Measurements from ENCODE around the gene TRIM65.
"Not testable (repeated sequence)": the region's sequence is repeated elsewhere in the genome, so short reads cannot be mapped to it uniquely, and the experiment has no call there.

The TRIM65 gene

GRCh38 chr17:75876190-75876937 is 20.4 kb downstream of the TRIM65 start:
- peak in 3 of 51 donors; percentile 31 to 62 (median 48) for DNase-seq

DNA sequence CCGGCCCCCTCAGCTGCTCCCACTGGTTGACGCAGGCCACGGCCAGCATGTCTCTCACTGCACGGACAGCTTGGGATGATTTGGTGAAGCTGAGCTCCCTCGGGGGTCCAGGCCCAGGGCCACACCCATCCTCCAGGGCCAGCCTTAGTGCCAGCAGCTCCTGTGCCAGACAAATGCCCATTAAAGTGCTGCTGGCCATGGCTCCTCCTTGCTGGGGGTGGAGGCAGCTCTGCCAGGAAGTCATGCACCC is 20.9 kb downstream of the TRIM65 start:
- DNase-seq = peak in 11 of 51 donors; percentile 32 to 75 (median 59)

- peak in 17 of 51 donors; percentile 27 to 83 (median 48) for DNase-seq
Observed at GRCh38 chr17:75875182-75875939, 21.4 kb downstream of the TRIM65 start.

DNA sequence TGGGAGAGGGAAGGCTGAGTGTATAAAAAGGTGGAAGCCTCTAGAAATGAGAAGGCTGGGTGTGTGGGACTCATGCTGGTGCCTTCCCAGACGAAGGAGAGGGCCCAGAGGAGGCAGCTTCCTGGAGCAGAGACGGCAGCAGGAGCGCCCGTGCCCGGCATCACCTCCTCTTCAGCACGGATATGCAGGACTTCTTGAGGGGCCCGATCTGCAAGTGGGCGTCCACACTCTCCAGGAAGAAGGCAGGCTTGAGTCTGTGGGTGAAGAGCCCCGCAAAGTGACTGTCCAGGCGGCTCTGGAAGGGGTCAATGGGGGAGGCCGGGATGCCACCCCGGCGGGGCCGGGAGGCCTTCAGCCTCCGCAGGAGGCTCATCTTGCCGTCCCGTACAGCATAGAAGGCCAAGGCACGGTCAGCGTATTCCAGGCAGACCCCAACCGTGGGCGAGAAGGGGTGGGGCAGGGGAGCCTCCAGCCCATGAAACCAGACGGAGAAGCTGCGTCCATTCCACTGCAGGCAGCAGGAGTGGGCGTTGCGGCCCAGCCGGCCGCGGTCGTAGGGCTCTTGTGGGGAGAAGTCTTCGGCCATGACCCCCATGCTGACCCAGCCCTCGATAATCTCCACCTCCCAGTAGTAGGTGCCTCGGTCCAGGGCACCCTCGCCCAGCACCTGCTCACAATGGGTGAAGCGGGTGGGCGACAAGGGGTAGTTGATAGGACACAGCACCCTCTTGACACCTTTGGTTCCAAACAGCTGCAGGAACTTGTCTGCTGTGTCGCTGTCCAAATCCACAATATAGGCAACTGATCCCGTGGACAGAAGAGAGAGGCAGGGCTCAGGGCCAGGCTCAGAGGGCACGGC is 22.2 kb downstream of the TRIM65 start:
- no peak for DNase-seq

DNA sequence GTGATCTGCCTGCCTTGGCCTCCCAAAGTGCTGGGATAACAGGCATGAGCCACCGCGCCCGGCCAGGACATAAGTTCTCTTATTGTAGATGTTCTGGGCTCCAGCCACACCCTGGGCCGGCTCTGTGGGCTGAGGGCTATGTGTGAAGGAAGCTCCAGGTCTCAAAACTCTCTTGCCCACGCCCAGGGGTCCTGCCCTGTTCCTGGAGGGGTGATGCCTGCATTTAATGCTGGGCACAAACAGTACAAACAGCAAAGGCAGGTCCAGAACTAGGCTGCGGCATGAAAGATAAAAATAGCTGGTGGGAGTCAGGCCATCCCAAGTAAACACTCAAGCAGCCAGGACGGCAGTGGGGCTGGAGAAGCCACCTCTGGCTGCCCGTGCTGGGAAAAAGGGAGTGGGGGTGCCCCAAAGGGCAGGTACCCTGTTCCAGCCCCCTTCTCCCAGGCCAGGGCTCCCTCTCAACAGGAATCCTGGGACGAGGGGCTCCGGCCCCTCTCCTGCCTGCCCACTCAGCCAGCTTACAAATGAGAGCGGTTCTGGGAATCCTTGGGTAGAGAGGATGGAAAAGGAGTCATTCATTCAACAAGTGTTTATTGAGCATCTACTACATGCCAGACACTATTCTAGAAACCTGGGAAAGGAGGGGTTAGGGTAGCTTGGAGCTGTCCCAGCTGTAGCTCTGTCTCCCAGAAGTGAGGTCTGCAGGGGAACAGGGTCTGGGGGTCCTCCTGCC is 23.0 kb downstream of the TRIM65 start:
- DNase-seq = no peak

DNA sequence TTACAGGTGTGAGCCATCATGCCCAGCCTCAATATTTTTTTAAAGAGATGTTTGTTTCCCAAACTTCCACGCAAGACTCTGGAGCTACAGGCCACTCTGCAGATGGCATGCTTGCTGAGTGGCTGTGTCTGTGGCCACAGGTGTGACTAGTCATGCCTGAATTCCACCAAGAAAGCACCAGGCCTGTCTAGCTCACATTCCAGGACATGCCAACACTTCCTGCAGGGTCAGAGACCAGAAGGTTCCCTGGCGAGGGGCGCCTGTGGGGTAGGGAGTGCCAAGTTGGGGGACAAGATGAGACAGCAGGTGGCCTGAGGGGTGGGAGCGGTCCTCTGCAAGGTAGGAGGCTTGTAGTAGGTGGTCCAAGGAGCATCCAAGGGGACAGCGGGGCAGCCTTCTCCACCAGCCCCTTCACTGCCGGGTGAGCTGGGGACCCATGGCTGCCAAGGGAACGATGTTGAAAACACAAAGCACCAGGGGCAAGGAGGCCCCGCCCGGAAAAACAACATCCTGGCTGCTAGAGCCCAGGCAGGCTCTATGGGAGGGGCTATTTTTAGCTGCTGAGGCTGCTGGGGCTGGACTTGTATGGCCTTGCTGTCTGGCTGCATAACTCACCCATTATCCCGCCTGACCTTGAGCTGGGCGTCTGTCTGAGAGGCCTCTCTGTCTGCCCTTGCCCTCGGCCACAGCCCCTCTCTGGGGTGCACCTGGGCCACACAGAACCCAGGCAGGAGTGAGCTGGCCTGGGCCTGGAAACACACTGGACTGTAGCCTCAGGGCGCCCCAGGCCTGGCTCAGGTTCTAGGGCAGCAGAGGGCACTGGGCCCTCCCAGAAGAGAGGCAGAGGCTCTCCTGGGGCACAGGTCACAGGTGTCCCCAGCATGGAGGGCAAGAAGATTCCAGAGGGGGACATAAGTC is 24.1 kb downstream of the TRIM65 start:
- peak in 20 of 51 donors; percentile 27 to 78 (median 52) for DNase-seq

GRCh38 chr17:75870228-75870627 is 26.5 kb downstream of the TRIM65 start:
- DNase-seq = not testable (repeated sequence)

GRCh38 chr17:75869282-75870141 is 27.2 kb downstream of the TRIM65 start:
- DNase-seq = peak in 49 of 51 donors; percentile 40 to 90 (median 76)

- DNase-seq = peak in 1 of 51 donors; percentile 67
Observed at GRCh38 chr17:75868730-75869281, 27.9 kb downstream of the TRIM65 start.

GRCh38 chr17:75865404-75866188 is 31.2 kb downstream of the TRIM65 start:
- not testable (repeated sequence) for DNase-seq

- DNase-seq = not testable (repeated sequence)
Observed at GRCh38 chr17:75864887-75865286, 31.9 kb downstream of the TRIM65 start.

DNA sequence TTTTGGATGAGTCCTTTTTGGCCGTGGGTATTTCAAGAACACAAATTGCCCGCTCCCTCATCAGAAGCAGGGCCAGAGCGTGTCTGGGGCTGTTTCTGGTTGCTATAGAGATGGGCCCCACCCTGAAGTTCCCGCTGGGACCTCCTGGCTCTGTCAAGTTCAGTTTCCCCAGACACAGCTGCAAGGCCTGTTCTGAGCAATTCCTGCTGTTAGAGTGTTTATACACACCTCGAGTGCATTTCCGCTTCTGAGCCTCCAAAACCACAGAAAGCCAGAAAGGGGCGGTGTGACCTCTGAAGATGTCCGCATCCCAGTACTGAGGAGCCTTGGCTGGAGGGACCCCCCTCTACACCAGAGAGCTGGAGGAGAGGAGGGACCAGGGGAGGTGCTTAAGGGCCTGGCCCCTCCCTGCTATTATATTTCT is 32.3 kb downstream of the TRIM65 start:
- no peak for DNase-seq

- no peak for DNase-seq
Observed at GRCh38 chr17:75861927-75862317, 34.8 kb downstream of the TRIM65 start.

DNA sequence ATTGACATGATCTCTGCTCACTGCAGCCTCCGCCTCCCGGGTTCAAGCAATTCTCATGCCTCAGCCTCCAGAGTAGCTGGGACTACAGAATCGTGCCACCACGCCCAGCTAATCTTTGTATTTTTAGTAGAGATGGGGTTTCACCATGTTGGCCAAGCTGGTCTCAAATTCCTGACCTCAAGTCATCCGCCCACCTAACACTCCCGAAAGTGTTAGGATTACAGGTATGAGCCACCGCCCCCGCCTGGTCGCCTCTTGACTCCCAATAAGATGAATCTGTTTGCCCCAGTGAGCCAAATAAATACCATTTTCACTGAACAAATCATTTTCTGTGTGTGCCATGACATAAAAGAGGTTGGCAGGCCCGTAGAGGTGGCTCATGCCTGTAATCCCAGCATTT is 37.4 kb downstream of the TRIM65 start:
- not testable (repeated sequence) for DNase-seq

- DNase-seq = peak in 13 of 51 donors; percentile 38 to 74 (median 60)
Observed at GRCh38 chr17:75856062-75856756, 40.5 kb downstream of the TRIM65 start.

GRCh38 chr17:75855310-75856061 is 41.3 kb downstream of the TRIM65 start, which contains the start of gene WBP2:
Gene WBP2, minus strand, starts transcription at chr17:75855335. Its CDS starts 38 bp downstream, at chr17:75855297.
- DNase-seq = peak; percentile 76 to 100 (median 98)
